DMS53 treated with DMSO at 0.1 percent for 48 hours (cell line): Measurements from ENCODE around the gene JAG1.
"Not testable (repeated sequence)": the region's sequence is repeated elsewhere in the genome, so short reads cannot be mapped to it uniquely, and the experiment has no call there.

ENCODE experiments used
- DNase-seq: peaks from one replicate; lab custom pipeline; 2025; ENCODE audit not compliant: unreplicated experiment; lab: John Stamatoyannopoulos, UW

Gene JAG1

GRCh38 chr20:10613911-10614310 lies 59.9 kb downstream of the JAG1 start:
- DNase-seq: no peak

GRCh38 chr20:10613426-10613825 lies 60.4 kb downstream of the JAG1 start:
- DNase-seq: not testable (repeated sequence)

- no peak for DNase-seq
Observed at GRCh38 chr20:10611357-10611756, 62.4 kb downstream of the JAG1 start.

GRCh38 chr20:10610251-10610650 lies 63.5 kb downstream of the JAG1 start:
- DNase-seq: no peak

GRCh38 chr20:10609770-10610169 lies 64.0 kb downstream of the JAG1 start:
- DNase-seq: no peak

GRCh38 chr20:10609276-10609675 lies 64.5 kb downstream of the JAG1 start:
- no peak for DNase-seq

- DNase-seq: no peak
Observed at GRCh38 chr20:10605547-10606195, 68.1 kb downstream of the JAG1 start.

GRCh38 chr20:10604865-10605440 lies 68.8 kb downstream of the JAG1 start:
- no peak for DNase-seq

- DNase-seq: no peak
Observed at GRCh38 chr20:10603971-10604864, 69.6 kb downstream of the JAG1 start.

GRCh38 chr20:10603378-10603777 lies 70.4 kb downstream of the JAG1 start:
- DNase-seq: no peak

- DNase-seq: no peak
Observed at GRCh38 chr20:10602221-10602871, 71.5 kb downstream of the JAG1 start.

GRCh38 chr20:10597637-10598036 lies 76.2 kb downstream of the JAG1 start:
- DNase-seq: no peak

GRCh38 chr20:10596710-10597121 lies 77.1 kb downstream of the JAG1 start:
- no peak for DNase-seq

- DNase-seq: no peak
Observed at GRCh38 chr20:10595985-10596384, 77.8 kb downstream of the JAG1 start.

- DNase-seq: no peak
Observed at GRCh38 chr20:10595266-10595665, 78.5 kb downstream of the JAG1 start.

- DNase-seq: no peak
Observed at GRCh38 chr20:10594296-10594868, 79.4 kb downstream of the JAG1 start.

GRCh38 chr20:10591946-10592521 lies 81.8 kb downstream of the JAG1 start:
- no peak for DNase-seq

- DNase-seq: no peak
Observed at GRCh38 chr20:10590950-10591671, 82.7 kb downstream of the JAG1 start.

GRCh38 chr20:10590446-10590845 lies 83.4 kb downstream of the JAG1 start:
- DNase-seq: not testable (repeated sequence)
